Kidney (tissue), 14 donors: ENCODE data around the gene RBL2. TPM values are rescaled to one million over a fixed set of nuclear protein-coding genes. Genes with fewer than 3 reads are reported as not detected.
"Not testable (repeated sequence)": the region's sequence is repeated elsewhere in the genome, so short reads cannot be mapped to it uniquely, and the experiment has no call there.

Experiments used
- DNase-seq, 5 donors: peaks; one replicate each; pipeline ENCODE4 v3.0.0-alpha.2; 2013 to 2020
- FAIRE-seq: peaks from 2 replicates; lab custom pipeline; 2012; peaks lifted over from hg19 to GRCh38; lab: Jason Lieb, UNC
- H3K27ac ChIP-seq, 2 donors: one replicate each; pipeline ENCODE4 v1.7.0; 2013; ENCODE audit warnings: low read depth in 2 of 2, low read length in 2 of 2, inconsistent platforms in 1 of 2
- H3K27me3 ChIP-seq: one replicate; pipeline ENCODE4 v1.7.1; 2013; ENCODE audit warnings: low read length, inconsistent platforms; ENCODE audit not compliant: control insufficient read depth, insufficient read depth
- H3K36me3 ChIP-seq, 3 donors: one replicate each; pipeline versions ENCODE4 v1.7.0 to v1.7.1; 2013; ENCODE audit warnings: low read length in 3 of 3, control low read depth in 1 of 3, inconsistent platforms in 1 of 3; ENCODE audit not compliant: insufficient read depth in 3 of 3, control insufficient read depth in 2 of 3
- H3K4me1 ChIP-seq, 3 donors: one replicate each; pipeline versions ENCODE4 v1.7.0 to v1.7.1; 2013; ENCODE audit warnings: low read length in 3 of 3, inconsistent platforms in 1 of 3, low read depth in 1 of 3; ENCODE audit not compliant: control insufficient read depth in 2 of 3, insufficient read depth in 2 of 3
- H3K4me3 ChIP-seq, 3 donors: one replicate each; pipeline versions ENCODE4 v1.7.0 to v1.8.1; 2013; ENCODE audit warnings: low read length in 3 of 3, control low read depth in 1 of 3, inconsistent platforms in 1 of 3
- H3K9ac ChIP-seq, 3 donors: one replicate each; pipeline versions ENCODE4 v1.7.0 to v1.7.1; 2013; ENCODE audit warnings: low read length in 3 of 3, control low read depth in 1 of 3, inconsistent platforms in 1 of 3
- H3K9me3 ChIP-seq, 3 donors: one replicate each; pipeline versions ENCODE4 v1.7.0 to v1.7.1; 2013; ENCODE audit warnings: low read length in 3 of 3, control low read depth in 1 of 3, inconsistent platforms in 1 of 3; ENCODE audit not compliant: control insufficient read depth in 2 of 3, insufficient read depth in 1 of 3
- intact Hi-C: fragments of 100-400 bp; cut with DNase I; formaldehyde crosslinking; loops from one replicate; pipeline ENCODE4 v1.11.1; 2022
- polyA plus RNA-seq: library from polyadenylated mRNA; stranded (reverse); fragments of 350-450 nt; fragmentation: Illumina TruSeq; extraction: RNeasy Lipid Tissue Mini Kit (QIAGEN cat#74804); gene quantifications from one replicate; pipeline ENCODE4 v1.2.3, GENCODE V29; 2014; ENCODE audit warnings: low read depth, low replicate concordance; ENCODE audit not compliant: insufficient read depth
- total RNA-seq: library from RNA; stranded (reverse); fragmentation: NEBNext Ultra II Directional; extraction: Animal tissue kit (Norgen Biotek cat#: 25700); gene quantifications from one replicate; pipeline ENCODE4 v1.2.1, GENCODE V29; 2021
- TF ChIP-seq, protein P1 (sequence below): IDR thresholded peaks from 3 replicates; pipeline ENCODE4 v1.5.1; 2012; ENCODE audit warnings: mild to moderate bottlenecking, moderate library complexity, borderline replicate concordance; ENCODE audit not compliant: insufficient read depth; ENCODE audit errors: extremely low read depth
- donor health status: control.
- donor health status: control.
- donor health status: control.
- donor health status: control.
- donor health status: control.
- donor health status: DM: yes; HTN: yes; CAD: no.
- donor health status: Normal renal cell carcinoma (clear cell type).

Gene RBL2
- total and polyA plus RNA-seq, 2 donors from 2014 or later: 22.7 to 67.9 TPM

DNA sequence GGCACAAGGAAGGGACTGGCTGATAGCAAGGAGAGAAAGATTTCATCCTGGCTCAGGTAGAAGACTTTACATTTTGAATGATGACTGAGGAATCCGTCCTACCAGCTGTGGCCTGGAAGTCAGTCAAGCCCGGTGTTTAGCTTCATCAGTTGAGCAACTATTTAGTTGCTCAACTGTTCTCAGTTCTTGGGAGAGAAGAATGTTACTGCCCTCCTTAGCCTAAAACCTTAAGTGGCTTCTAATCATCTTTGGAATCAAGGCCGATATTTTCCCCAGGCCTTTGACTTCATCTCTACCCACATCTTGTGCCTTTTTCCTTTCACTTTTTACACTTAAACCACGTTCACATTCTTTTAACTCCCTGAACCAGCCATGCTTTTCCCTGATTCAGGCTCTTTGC is 17.3 kb upstream of the RBL2 start:
- H3K9ac ChIP-seq: no peak overlapping the region
- TF ChIP-seq, protein P1, sequence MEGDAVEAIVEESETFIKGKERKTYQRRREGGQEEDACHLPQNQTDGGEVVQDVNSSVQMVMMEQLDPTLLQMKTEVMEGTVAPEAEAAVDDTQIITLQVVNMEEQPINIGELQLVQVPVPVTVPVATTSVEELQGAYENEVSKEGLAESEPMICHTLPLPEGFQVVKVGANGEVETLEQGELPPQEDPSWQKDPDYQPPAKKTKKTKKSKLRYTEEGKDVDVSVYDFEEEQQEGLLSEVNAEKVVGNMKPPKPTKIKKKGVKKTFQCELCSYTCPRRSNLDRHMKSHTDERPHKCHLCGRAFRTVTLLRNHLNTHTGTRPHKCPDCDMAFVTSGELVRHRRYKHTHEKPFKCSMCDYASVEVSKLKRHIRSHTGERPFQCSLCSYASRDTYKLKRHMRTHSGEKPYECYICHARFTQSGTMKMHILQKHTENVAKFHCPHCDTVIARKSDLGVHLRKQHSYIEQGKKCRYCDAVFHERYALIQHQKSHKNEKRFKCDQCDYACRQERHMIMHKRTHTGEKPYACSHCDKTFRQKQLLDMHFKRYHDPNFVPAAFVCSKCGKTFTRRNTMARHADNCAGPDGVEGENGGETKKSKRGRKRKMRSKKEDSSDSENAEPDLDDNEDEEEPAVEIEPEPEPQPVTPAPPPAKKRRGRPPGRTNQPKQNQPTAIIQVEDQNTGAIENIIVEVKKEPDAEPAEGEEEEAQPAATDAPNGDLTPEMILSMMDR: no peak
- H3K27me3 ChIP-seq: no peaks in the 10 kb centered on the region
- no peaks in the 10 kb centered on the region for H3K9me3 ChIP-seq
- no peak overlapping the region for H3K4me3 ChIP-seq
- no peak for DNase-seq
- intact Hi-C loops: no loop called here
- no peaks in the 10 kb centered on the region for H3K4me1 ChIP-seq
- H3K36me3 ChIP-seq: no peaks in the 10 kb centered on the region
- FAIRE-seq: no peak
- no peak overlapping the region for H3K27ac ChIP-seq

DNA sequence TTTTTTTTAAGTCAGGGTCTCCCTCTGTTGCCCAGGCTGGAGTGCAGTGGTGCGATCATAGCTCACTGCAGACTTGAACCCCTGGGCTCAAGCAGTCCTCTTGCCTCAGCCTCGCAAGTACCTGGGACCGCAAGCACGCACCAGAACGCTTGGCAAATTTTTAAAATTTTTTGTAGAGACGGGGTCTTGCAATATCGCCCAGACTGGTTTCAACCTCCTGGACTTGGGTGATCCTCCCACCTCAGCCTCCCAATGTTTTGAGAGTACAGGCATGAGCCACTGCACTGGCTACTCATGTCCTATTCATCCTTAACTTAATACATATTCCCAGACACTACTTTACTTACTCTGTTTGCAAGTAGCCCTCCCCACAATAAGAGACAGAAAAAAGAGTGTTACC is 16.3 kb upstream of the RBL2 start:
- DNase-seq: no peak
- H3K4me3 ChIP-seq: no peak overlapping the region
- no peak overlapping the region for H3K9ac ChIP-seq
- intact Hi-C loops: no loop called here
- no peaks in the 10 kb centered on the region for H3K9me3 ChIP-seq
- TF ChIP-seq, protein P1: no peak
- no peaks in the 10 kb centered on the region for H3K4me1 ChIP-seq
- no peak overlapping the region for H3K27ac ChIP-seq
- no peaks in the 10 kb centered on the region for H3K36me3 ChIP-seq
- H3K27me3 ChIP-seq: no peaks in the 10 kb centered on the region
- FAIRE-seq: no peak

DNA sequence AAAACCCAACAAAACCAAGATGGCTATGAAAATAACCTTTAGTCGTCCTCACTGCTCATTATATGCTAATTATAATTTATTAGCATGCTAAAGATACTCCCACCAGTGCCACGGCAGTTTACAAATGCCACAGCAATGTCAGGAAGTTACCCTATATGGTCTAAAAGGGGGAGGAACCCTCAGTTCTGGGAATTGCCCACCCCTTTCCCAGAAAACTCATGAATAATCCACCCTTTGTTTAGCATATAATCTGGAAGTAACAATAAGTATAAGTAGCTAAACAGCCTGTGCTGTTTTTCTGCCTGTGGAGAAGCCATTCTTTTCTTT is 14.9 kb upstream of the RBL2 start:
- H3K36me3 ChIP-seq, H3K9ac ChIP-seq, H3K4me1 ChIP-seq, H3K27me3 ChIP-seq, intact Hi-C loops, DNase-seq, FAIRE-seq, H3K9me3 ChIP-seq, H3K4me3 ChIP-seq, H3K27ac ChIP-seq: not testable (repeated sequence)

DNA sequence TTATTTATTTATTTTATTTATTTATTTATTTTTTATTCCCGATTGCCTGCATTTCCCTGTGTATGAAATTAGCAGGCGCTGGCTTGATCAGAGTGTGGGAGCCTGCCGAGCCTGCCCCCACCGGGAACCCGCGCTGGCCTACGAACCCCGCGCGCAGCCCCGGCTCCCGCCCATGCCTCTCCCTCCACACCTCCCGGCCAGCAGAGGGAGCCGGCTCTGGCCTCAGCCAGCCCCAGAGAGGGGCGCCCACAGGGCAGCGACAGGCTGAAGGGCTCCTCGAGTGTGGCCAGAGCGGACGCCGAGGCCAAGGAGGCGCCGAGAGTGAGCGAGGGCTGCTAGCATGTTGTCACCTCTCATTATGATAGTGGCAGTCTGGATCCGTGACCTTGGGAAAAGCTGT is 13.0 kb upstream of the RBL2 start:
- intact Hi-C loops: no loop called here
- DNase-seq (no peak), FAIRE-seq (no peak)
- Histone ChIP-seq H3K27me3 (no peaks in the 10 kb centered on the region), H3K4me1 (no peaks in the 10 kb centered on the region), H3K27ac (no peak overlapping the region), H3K9ac (no peak overlapping the region), H3K4me3 (no peak overlapping the region), H3K9me3 (no peaks in the 10 kb centered on the region), H3K36me3 (no peaks in the 10 kb centered on the region)
- TF ChIP-seq, protein P1: no peak

DNA sequence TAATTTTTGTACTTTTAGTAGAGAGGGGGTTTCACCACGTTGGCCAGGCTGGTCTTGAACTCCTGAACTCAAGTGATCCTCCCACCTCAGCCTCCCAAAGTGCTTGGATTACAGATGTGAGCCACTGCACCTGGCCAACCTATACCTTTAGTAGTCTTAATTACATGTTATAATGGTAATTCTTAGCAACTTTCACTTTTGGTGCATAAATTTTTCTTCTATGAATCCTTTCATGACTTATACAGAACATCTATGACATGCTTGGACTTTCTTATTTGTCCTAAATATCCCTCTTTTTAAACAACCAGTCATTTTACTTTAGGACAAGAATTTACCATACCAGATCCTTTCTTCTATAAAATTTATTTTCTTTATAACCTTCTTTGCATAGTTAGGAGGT is 10.3 kb upstream of the RBL2 start:
- H3K4me1 ChIP-seq, intact Hi-C loops, H3K36me3 ChIP-seq, H3K9ac ChIP-seq, H3K9me3 ChIP-seq, H3K27me3 ChIP-seq, DNase-seq, H3K27ac ChIP-seq, FAIRE-seq, H3K4me3 ChIP-seq: not testable (repeated sequence)
